HepG2 (cell line): Measurements from ENCODE around the gene MYO3A. TPM values are rescaled to one million over a fixed set of nuclear protein-coding genes. Genes with fewer than 3 reads are reported as not detected.

ENCODE experiments used
- ATAC-seq: fragments of 200-7000 bp; cut with Tn5 transposase; 3 replicates; pipeline ENCODE4 v1.9.1; 2020; ENCODE audit warnings: mild to moderate bottlenecking, moderate library complexity
- BruUV-seq: library from RNA; stranded (reverse); fragments of 400-500 nt; replicated peaks from 2 replicates; lab custom pipeline; 2021; lab: Mats Ljungman, UMichigan
- CTCF ChIA-PET: fragments of 300-600 bp; formaldehyde crosslinking; extraction: SDS; loops from one replicate; lab custom pipeline; 2021; ENCODE audit warnings: low total read pairs, inconsistent platforms, low intra/inter-chr PET ratio; lab: Yijun Ruan, JAX
- POLR2A ChIA-PET: fragments of 350-600 bp; sonication (Branson Sonifier 250); formaldehyde crosslinking; loops from one replicate; lab custom pipeline; 2020; ENCODE audit warnings: antibody characterized with exemption, inconsistent platforms; lab: Yijun Ruan, JAX
- DNase-seq: peaks from one replicate; pipeline ENCODE4 v3.0.0-alpha.2; 2015; ENCODE audit warnings: low spot score
- FAIRE-seq: peaks from 3 replicates; lab custom pipeline; 2011; peaks lifted over from hg19 to GRCh38; lab: Jason Lieb, UNC
- H2AFZ ChIP-seq: one replicate; pipeline ENCODE4 v1.6.1; 2011; ENCODE audit warnings: low read length, inconsistent platforms
- H3K27ac ChIP-seq: fragments of 300-600 bp; 3 replicates; pipeline ENCODE4 v1.8.0; 2011; ENCODE audit warnings: mixed run types, mild to moderate bottlenecking, mixed read lengths, low read length, inconsistent platforms; ENCODE audit not compliant: insufficient read depth; ENCODE audit errors: extremely low read length
- H3K27me3 ChIP-seq, 2 experiments: fragments of 200-600 bp in 1 of 2; 2 replicates in 1 of 2; 3 replicates in 1 of 2; pipeline versions ENCODE4 v1.6.0 to v1.8.0; 2011; ENCODE audit warnings: low read length in 2 of 2, mild to moderate bottlenecking in 2 of 2, moderate library complexity in 2 of 2, inconsistent platforms in 1 of 2; ENCODE audit not compliant: insufficient read depth in 2 of 2, control insufficient read depth in 1 of 2
- H3K36me3 ChIP-seq, 2 experiments: fragments of 200-600 bp in 1 of 2; replicated peaks in 1 of 2; 2 replicates in 1 of 2; 3 replicates in 1 of 2; pipeline versions ENCODE4 v1.5.1 to v1.8.0; 2011; ENCODE audit warnings: low read length in 2 of 2, inconsistent platforms in 1 of 2; ENCODE audit not compliant: insufficient read depth in 2 of 2, control insufficient read depth in 1 of 2
- H3K4me1 ChIP-seq: 2 replicates; pipeline ENCODE4 v1.5.1; 2012; ENCODE audit warnings: low read length, inconsistent platforms; ENCODE audit not compliant: insufficient read depth
- H3K4me2 ChIP-seq: 2 replicates; pipeline ENCODE4 v1.6.0; 2011; ENCODE audit warnings: low read depth, low read length, inconsistent platforms
- H3K4me3 ChIP-seq, 3 experiments: fragments of 200-600 bp in 1 of 3; sonication (generic), shearing (Covaris generic) in 1 of 3; replicated peaks in 1 of 3; 2 replicates each; pipeline ENCODE4 v1.5.1; 2011 to 2016; ENCODE audit warnings: low read length in 3 of 3, inconsistent platforms in 2 of 3, low read depth in 2 of 3, mild to moderate bottlenecking in 2 of 3, control low read depth in 1 of 3, mixed read lengths in 1 of 3; ENCODE audit not compliant: insufficient read depth in 1 of 3
- H3K79me2 ChIP-seq: one replicate; pipeline ENCODE4 v1.6.1; 2011; ENCODE audit warnings: low read length, inconsistent platforms; ENCODE audit not compliant: insufficient read depth
- H3K9ac ChIP-seq: 2 replicates; pipeline ENCODE4 v1.6.0; 2011; ENCODE audit warnings: mild to moderate bottlenecking, low read depth, low read length, inconsistent platforms; ENCODE audit not compliant: insufficient read depth
- H3K9me3 ChIP-seq: 2 replicates; pipeline ENCODE4 v1.5.1; 2012; ENCODE audit warnings: mild to moderate bottlenecking, low read length
- H4K20me1 ChIP-seq: 2 replicates; pipeline ENCODE4 v1.6.0; 2011; ENCODE audit warnings: inconsistent platforms, mild to moderate bottlenecking, low read length, moderate library complexity; ENCODE audit not compliant: insufficient read depth
- ASH2L ChIP-seq: fragments of 300-600, 200-600 bp; sonication (generic); IDR thresholded peaks from 2 replicates; pipeline ENCODE4 v1.7.0; 2017; ENCODE audit warnings: low read depth, mild to moderate bottlenecking, moderate library complexity, mixed read lengths, low read length; ENCODE audit not compliant: insufficient read length
- CCAR2 ChIP-seq: fragments of 200-400 bp; formaldehyde crosslinking; optimal IDR thresholded peaks from 2 replicates; pipeline ENCODE3; 2018; ENCODE audit warnings: low read depth, mild to moderate bottlenecking, low read length, moderate library complexity
- RAD51 ChIP-seq: fragments of 450-650 bp; IDR thresholded peaks from 2 replicates; pipeline ENCODE4 v1.6.1; 2016; ENCODE audit warnings: borderline replicate concordance
- TAF15 ChIP-seq: fragments of 200-400 bp; formaldehyde crosslinking; IDR thresholded peaks from one replicate; pipeline ENCODE4 v1.6.1; 2018; ENCODE audit warnings: mild to moderate bottlenecking, low read depth, low read length; ENCODE audit not compliant: poor library complexity, severe bottlenecking
- ZBTB25 ChIP-seq: IDR thresholded peaks from 2 replicates; pipeline ENCODE4 v1.6.1; 2018; ENCODE audit warnings: missing genetic modification reagents
- ZMAT3 ChIP-seq: sonication (generic); formaldehyde crosslinking; conservative IDR thresholded peaks from 2 replicates; pipeline ENCODE4 v1.7.0; 2021; ENCODE audit warnings: missing genetic modification reagents
- ZNF296 ChIP-seq: sonication (generic); formaldehyde crosslinking; conservative IDR thresholded peaks from 2 replicates; pipeline ENCODE4 v1.5.0; 2020; ENCODE audit warnings: mild to moderate bottlenecking, missing genetic modification reagents
- ZNF354B ChIP-seq: sonication (generic); formaldehyde crosslinking; IDR thresholded peaks from 2 replicates; pipeline ENCODE4 v1.8.0; 2022; ENCODE audit warnings: mild to moderate bottlenecking, missing genetic modification reagents
- ZNF543 ChIP-seq: sonication (generic); formaldehyde crosslinking; IDR thresholded peaks from 2 replicates; pipeline ENCODE4 v1.4.0; 2020; ENCODE audit warnings: mild to moderate bottlenecking, missing genetic modification reagents
- ZNF550 ChIP-seq: sonication (generic); formaldehyde crosslinking; IDR thresholded peaks from 2 replicates; pipeline ENCODE4 v1.4.0; 2020; ENCODE audit warnings: mild to moderate bottlenecking, missing genetic modification reagents, borderline replicate concordance
- ZNF891 ChIP-seq: sonication (generic); formaldehyde crosslinking; IDR thresholded peaks from 2 replicates; pipeline ENCODE4 v1.5.0; 2020; ENCODE audit warnings: mild to moderate bottlenecking, missing genetic modification reagents
- ZSCAN20 ChIP-seq: sonication (generic); formaldehyde crosslinking; IDR thresholded peaks from 2 replicates; pipeline ENCODE4 v1.4.0; 2020; ENCODE audit warnings: missing genetic modification reagents, mild to moderate bottlenecking, borderline replicate concordance
- WGBS: methylation state at CpG from one replicate; pipeline ENCODE4 v1.1.6; 2017; ENCODE audit warnings: low lambda C conversion rate; 5-methylcytosine and 5-hydroxymethylcytosine counted together
- in situ Hi-C: cut with HindIII; loops from 2 replicates; pipeline ENCODE4 v1.10.0; 2017; ENCODE audit warnings: low pct_unique_long_range_greater_than_20kb; ENCODE audit not compliant: extremely low pct_ligation_motif_present
- intact Hi-C: fragments of 100-400 bp; cut with micrococcal nuclease; formaldehyde crosslinking; loops from one replicate; pipeline ENCODE4 v1.10.0; 2022; ENCODE audit not compliant: unreplicated experiment
- polyA plus RNA-seq, 8 experiments: library from polyadenylated mRNA; depleted of rRNA in 3 of 8; stranded (reverse) in 7 of 8; unstranded in 1 of 8; fragments of >200 nt; fragmentation: Illumina TruSeq in 4 of 8; extraction: Trizol in 4 of 8; gene quantifications; 2 replicates each; pipeline versions ENCODE4 v1.2.1 to v1.2.3, GENCODE V29; 2011 to 2016; ENCODE audit warnings: low read depth in 4 of 8, missing spikeins in 1 of 8, mixed read lengths in 1 of 8; ENCODE audit not compliant: insufficient read depth in 1 of 8
- total RNA-seq, 5 experiments: library from RNA; depleted of rRNA; stranded (reverse); fragments of >200 nt; fragmentation: Illumina TruSeq; extraction: Trizol; gene quantifications; 2 replicates each; pipeline ENCODE4 v1.2.3, GENCODE V29; 2016; ENCODE audit warnings: low read depth in 1 of 5
- TF ChIP-seq, protein P1 (sequence below): sonication (generic); formaldehyde crosslinking; IDR thresholded peaks from 2 replicates; pipeline ENCODE4 v1.5.0; 2020; ENCODE audit warnings: mild to moderate bottlenecking, missing genetic modification reagents, borderline replicate concordance
- TF ChIP-seq, protein P2 (sequence below): IDR thresholded peaks from 2 replicates; pipeline ENCODE4 v1.6.1; 2012; ENCODE audit warnings: inconsistent platforms
- TF ChIP-seq, protein P3 (sequence below): sonication (generic); formaldehyde crosslinking; IDR thresholded peaks from 2 replicates; pipeline ENCODE4 v1.4.0; 2020; ENCODE audit warnings: mild to moderate bottlenecking, low read depth, missing genetic modification reagents

The MYO3A gene
- total and polyA plus RNA-seq, 2 of the 13 experiments (the other 11 are each of a cell fraction or from before 2014, with no cell fraction given): not detected

- TF ChIP-seq, protein P1, sequence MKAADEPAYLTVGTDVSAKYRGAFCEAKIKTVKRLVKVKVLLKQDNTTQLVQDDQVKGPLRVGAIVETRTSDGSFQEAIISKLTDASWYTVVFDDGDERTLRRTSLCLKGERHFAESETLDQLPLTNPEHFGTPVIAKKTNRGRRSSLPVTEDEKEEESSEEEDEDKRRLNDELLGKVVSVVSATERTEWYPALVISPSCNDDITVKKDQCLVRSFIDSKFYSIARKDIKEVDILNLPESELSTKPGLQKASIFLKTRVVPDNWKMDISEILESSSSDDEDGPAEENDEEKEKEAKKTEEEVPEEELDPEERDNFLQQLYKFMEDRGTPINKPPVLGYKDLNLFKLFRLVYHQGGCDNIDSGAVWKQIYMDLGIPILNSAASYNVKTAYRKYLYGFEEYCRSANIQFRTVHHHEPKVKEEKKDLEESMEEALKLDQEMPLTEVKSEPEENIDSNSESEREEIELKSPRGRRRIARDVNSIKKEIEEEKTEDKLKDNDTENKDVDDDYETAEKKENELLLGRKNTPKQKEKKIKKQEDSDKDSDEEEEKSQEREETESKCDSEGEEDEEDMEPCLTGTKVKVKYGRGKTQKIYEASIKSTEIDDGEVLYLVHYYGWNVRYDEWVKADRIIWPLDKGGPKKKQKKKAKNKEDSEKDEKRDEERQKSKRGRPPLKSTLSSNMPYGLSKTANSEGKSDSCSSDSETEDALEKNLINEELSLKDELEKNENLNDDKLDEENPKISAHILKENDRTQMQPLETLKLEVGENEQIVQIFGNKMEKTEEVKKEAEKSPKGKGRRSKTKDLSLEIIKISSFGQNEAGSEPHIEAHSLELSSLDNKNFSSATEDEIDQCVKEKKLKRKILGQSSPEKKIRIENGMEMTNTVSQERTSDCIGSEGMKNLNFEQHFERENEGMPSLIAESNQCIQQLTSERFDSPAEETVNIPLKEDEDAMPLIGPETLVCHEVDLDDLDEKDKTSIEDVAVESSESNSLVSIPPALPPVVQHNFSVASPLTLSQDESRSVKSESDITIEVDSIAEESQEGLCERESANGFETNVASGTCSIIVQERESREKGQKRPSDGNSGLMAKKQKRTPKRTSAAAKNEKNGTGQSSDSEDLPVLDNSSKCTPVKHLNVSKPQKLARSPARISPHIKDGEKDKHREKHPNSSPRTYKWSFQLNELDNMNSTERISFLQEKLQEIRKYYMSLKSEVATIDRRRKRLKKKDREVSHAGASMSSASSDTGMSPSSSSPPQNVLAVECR: no peak
Measured at GRCh38 chr10:25982107-25982506, 48.1 kb downstream of the MYO3A start (continued).

GRCh38 chr10:25988583-25988982 lies 54.6 kb downstream of the MYO3A start:
- CTCF ChIA-PET: no interaction called here
- H2AFZ ChIP-seq: no peak overlapping the region
- no peak overlapping the region for H3K4me3 ChIP-seq
- BruUV-seq: no TSS peak
- DNase-seq (no peak), FAIRE-seq (no peak), ATAC-seq (no peak)
- WGBS: 42% methylated on average over 2 of the region's 2 CpGs
- no peak overlapping the region for H3K4me2 ChIP-seq
- in situ Hi-C loops (no loop called here), intact Hi-C loops (no loop called here)
- POLR2A ChIA-PET: no interaction called here
- no peaks in the 10 kb centered on the region for H3K27me3 ChIP-seq
- no peaks in the 10 kb centered on the region for H3K9me3 ChIP-seq
- no peaks in the 10 kb centered on the region for H3K4me1 ChIP-seq
- no peaks in the 10 kb centered on the region for H4K20me1 ChIP-seq
- H3K36me3 ChIP-seq: no peaks in the 10 kb centered on the region
- H3K79me2 ChIP-seq: no peaks in the 10 kb centered on the region
- TF ChIP-seq RAD51: no peak
- TF ChIP-seq, protein P2, sequence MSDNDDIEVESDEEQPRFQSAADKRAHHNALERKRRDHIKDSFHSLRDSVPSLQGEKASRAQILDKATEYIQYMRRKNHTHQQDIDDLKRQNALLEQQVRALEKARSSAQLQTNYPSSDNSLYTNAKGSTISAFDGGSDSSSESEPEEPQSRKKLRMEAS: no peak
- TF ChIP-seq TAF15: no peak
- TF ChIP-seq ZNF543: no peak
- TF ChIP-seq ZNF354B (CRISPR knock-in tag): no peak
- no peak for TF ChIP-seq ZNF296
- TF ChIP-seq ZNF550 (CRISPR knock-in tag): no peak
- no peak for TF ChIP-seq CCAR2
- TF ChIP-seq, protein P3, sequence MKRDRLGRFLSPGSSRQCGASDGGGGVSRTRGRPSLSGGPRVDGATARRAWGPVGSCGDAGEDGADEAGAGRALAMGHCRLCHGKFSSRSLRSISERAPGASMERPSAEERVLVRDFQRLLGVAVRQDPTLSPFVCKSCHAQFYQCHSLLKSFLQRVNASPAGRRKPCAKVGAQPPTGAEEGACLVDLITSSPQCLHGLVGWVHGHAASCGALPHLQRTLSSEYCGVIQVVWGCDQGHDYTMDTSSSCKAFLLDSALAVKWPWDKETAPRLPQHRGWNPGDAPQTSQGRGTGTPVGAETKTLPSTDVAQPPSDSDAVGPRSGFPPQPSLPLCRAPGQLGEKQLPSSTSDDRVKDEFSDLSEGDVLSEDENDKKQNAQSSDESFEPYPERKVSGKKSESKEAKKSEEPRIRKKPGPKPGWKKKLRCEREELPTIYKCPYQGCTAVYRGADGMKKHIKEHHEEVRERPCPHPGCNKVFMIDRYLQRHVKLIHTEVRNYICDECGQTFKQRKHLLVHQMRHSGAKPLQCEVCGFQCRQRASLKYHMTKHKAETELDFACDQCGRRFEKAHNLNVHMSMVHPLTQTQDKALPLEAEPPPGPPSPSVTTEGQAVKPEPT (CRISPR knock-in tag): no peak
- TF ChIP-seq ZMAT3 (CRISPR knock-in tag): no peak
- no peak for TF ChIP-seq ZBTB25
- TF ChIP-seq ASH2L: no peak
- TF ChIP-seq ZSCAN20: no peak
- no peak for TF ChIP-seq ZNF891
- no peak overlapping the region for H3K27ac ChIP-seq
- H3K9ac ChIP-seq: no peak overlapping the region
